CD4-positive, alpha-beta T cell (primary cell): ENCODE results near the gene CD300LF. TPM values are rescaled to one million over a fixed set of nuclear protein-coding genes. Genes with fewer than 3 reads are reported as not detected.

ENCODE experiments used
- ATAC-seq: fragments of 200-7000 bp; cut with Tn5 transposase; one replicate; pipeline ENCODE4 v1.10.0; 2022; ENCODE audit warnings: mild to moderate bottlenecking; ENCODE audit not compliant: poor library complexity
- CTCF ChIA-PET: fragments of 350-600 bp; sonication (Branson Sonifier 250); formaldehyde crosslinking; loops from one replicate; lab custom pipeline; 2021; ENCODE audit warnings: antibody characterized with exemption, inconsistent platforms; lab: Charles Lee
- POLR2A ChIA-PET: fragments of 350-600 bp; sonication (Branson Sonifier 250); formaldehyde crosslinking; loops from one replicate; lab custom pipeline; 2021; ENCODE audit warnings: antibody characterized with exemption, inconsistent platforms; lab: Charles Lee
- DNase-seq, 14 experiments: peaks; one replicate each; pipeline ENCODE4 v3.0.0-alpha.2; 2013 to 2020; ENCODE audit warnings: mixed read lengths in 2 of 14
- H3K27ac ChIP-seq, 2 donors: one replicate each; pipeline versions ENCODE4 v1.5.1 to v1.7.0; 2013; ENCODE audit warnings: low read length in 2 of 2, low read depth in 1 of 2, mild to moderate bottlenecking in 1 of 2
- H3K27me3 ChIP-seq, 2 experiments: 1 replicate in 1 of 2; 2 replicates in 1 of 2; pipeline versions ENCODE4 v1.6.1 to v1.7.0; 2013; ENCODE audit warnings: low read length in 2 of 2, control low read depth in 1 of 2, mild to moderate bottlenecking in 1 of 2, moderate library complexity in 1 of 2; ENCODE audit not compliant: insufficient read depth in 2 of 2, control insufficient read depth in 1 of 2
- H3K36me3 ChIP-seq: one replicate; pipeline ENCODE4 v1.6.1; 2013; ENCODE audit warnings: low read length, control low read depth; ENCODE audit not compliant: insufficient read depth
- H3K4me1 ChIP-seq: one replicate; pipeline ENCODE4 v1.6.1; 2013; ENCODE audit warnings: low read length, control low read depth; ENCODE audit not compliant: insufficient read depth
- H3K4me3 ChIP-seq: one replicate; pipeline ENCODE4 v1.5.1; 2013; ENCODE audit warnings: mild to moderate bottlenecking, low read length, moderate library complexity
- H3K9me3 ChIP-seq, 2 experiments: 1 replicate in 1 of 2; 2 replicates in 1 of 2; pipeline versions ENCODE4 v1.6.1 to v1.7.0; 2013; ENCODE audit warnings: low read length in 2 of 2, mild to moderate bottlenecking in 2 of 2, control low read depth in 1 of 2, moderate library complexity in 1 of 2; ENCODE audit not compliant: control insufficient read depth in 1 of 2, insufficient read depth in 1 of 2
- H3K27ac Mint-ChIP-seq: one replicate; pipeline ENCODE4 v1.8.0; 2020; ENCODE audit warnings: mixed read lengths
- H3K27me3 Mint-ChIP-seq: one replicate; pipeline ENCODE4 v1.8.0; 2021; ENCODE audit warnings: mixed read lengths
- H3K36me3 Mint-ChIP-seq: one replicate; pipeline ENCODE4 v1.8.0; 2021; ENCODE audit warnings: low read depth, mixed read lengths
- H3K4me1 Mint-ChIP-seq: one replicate; pipeline ENCODE4 v1.8.0; 2021; ENCODE audit warnings: low read depth, mixed read lengths
- H3K4me3 Mint-ChIP-seq: one replicate; pipeline ENCODE4 v1.8.0; 2020; ENCODE audit warnings: mild to moderate bottlenecking, mixed read lengths
- H3K9me3 Mint-ChIP-seq: one replicate; pipeline ENCODE4 v1.8.0; 2020; ENCODE audit warnings: mixed read lengths
- intact Hi-C, 2 experiments: fragments of 100-400 bp; cut with DNase I in 1 of 2; cut with micrococcal nuclease in 1 of 2; formaldehyde crosslinking; loops; one replicate each; pipeline versions ENCODE4 v1.15.1 to v1.9.0; 2023 to 2025; cut with DNase I, micrococcal nuclease
- total RNA-seq, 174 experiments: library from RNA in 2 of 174; stranded (reverse) in 2 of 174; gene quantifications; one replicate each; pipeline ENCODE4 v1.2.3 and lab custom pipeline; 2021 to 2026
- TF ChIP-seq, protein P1 (sequence below): fragments of 200-600 bp; IDR thresholded peaks from one replicate; pipeline ENCODE4 v1.8.0; 2022; ENCODE audit warnings: antibody characterized with exemption, mild to moderate bottlenecking

The CD300LF gene
- total RNA-seq, 2 experiments from 2014 or later = 0.39 to 1.0 TPM

DNA sequence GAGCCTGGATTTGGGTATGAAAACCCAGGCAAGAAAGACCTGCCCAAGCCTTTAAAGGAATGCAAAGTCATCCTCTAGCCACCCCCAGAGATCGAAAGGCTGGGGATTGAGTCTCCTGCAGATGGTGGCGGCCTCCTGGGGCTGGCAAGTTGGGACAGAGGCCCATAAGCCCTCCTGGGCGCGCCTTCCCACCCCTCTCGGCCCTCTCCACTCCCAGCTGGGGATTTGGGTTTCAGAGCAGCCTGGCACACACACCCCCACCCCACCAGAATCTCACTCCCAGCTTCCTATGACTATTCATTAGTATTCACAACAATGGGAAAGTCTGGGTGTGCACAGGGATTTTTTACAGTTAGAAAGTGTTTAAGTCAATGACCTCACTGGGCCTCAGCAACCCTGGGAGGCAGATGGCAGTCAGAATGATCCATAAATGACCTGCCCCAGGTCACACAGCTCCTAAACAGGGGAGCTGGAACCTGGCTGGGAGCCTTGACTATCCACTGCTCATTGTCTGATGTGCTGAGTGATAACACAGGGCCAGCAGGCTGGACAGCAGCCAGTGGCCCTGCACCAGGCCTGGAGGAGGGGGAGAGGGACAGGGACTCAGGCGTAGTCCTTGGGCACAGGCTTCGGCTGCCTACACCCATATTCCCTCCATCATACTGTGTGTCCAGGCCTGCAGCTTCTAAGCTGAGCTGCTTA is 47.8 kb upstream of the CD300LF start:
- TF ChIP-seq, protein P1, sequence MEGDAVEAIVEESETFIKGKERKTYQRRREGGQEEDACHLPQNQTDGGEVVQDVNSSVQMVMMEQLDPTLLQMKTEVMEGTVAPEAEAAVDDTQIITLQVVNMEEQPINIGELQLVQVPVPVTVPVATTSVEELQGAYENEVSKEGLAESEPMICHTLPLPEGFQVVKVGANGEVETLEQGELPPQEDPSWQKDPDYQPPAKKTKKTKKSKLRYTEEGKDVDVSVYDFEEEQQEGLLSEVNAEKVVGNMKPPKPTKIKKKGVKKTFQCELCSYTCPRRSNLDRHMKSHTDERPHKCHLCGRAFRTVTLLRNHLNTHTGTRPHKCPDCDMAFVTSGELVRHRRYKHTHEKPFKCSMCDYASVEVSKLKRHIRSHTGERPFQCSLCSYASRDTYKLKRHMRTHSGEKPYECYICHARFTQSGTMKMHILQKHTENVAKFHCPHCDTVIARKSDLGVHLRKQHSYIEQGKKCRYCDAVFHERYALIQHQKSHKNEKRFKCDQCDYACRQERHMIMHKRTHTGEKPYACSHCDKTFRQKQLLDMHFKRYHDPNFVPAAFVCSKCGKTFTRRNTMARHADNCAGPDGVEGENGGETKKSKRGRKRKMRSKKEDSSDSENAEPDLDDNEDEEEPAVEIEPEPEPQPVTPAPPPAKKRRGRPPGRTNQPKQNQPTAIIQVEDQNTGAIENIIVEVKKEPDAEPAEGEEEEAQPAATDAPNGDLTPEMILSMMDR = no peak
- Histone ChIP-seq H3K9me3 (no peaks in the 10 kb centered on the region), H3K4me1 (peaks cover 88% of the 10 kb centered on the region), H3K36me3 (peaks cover 59% of the 10 kb centered on the region), H3K27me3 (no peaks in the 10 kb centered on the region), H3K4me3 (peak overlapping the region; percentile 35), H3K27ac (peak overlapping the region; percentile 38 to 61)
- peak overlapping the region; percentile 30 for H3K4me3 Mint-ChIP-seq
- no peak for DNase-seq
- peaks cover 32% of the 10 kb centered on the region for H3K36me3 Mint-ChIP-seq
- intact Hi-C loops = no loop called here
- H3K4me1 Mint-ChIP-seq = peaks cover 58% of the 10 kb centered on the region
- ATAC-seq = no peak
- H3K9me3 Mint-ChIP-seq = no peaks in the 10 kb centered on the region
- H3K27me3 Mint-ChIP-seq = no peaks in the 10 kb centered on the region
- CTCF ChIA-PET = interaction anchor here (1.0 to 2.1 kb wide), 5 partner anchors 9 to 103 kb away, joined by 3 to 23 read pairs (median 7); partner anchors contain the start of gene NHERF1
- POLR2A ChIA-PET = interaction anchor here (1.2 to 6.1 kb wide), 8 partner anchors 9 to 112 kb away, joined by 4 to 90 read pairs (median 12); partner anchors contain the start of genes FDXR, NAT9, NHERF1 and RAB37
- peak overlapping the region; percentile 91 for H3K27ac Mint-ChIP-seq

- DNase-seq = no peak
- no peak for ATAC-seq
- Histone ChIP-seq H3K9me3 (no peaks in the 10 kb centered on the region), H3K27me3 (no peaks in the 10 kb centered on the region), H3K4me3 (peak overlapping the region; percentile 35), H3K4me1 (peaks cover 94% of the 10 kb centered on the region), H3K27ac (peak overlapping the region; percentile 31 to 61), H3K36me3 (peaks cover 60% of the 10 kb centered on the region)
- TF ChIP-seq, protein P1 = no peak
- intact Hi-C loops = no loop called here
- Mint-ChIP-seq H3K9me3 (no peaks in the 10 kb centered on the region), H3K27ac (peak overlapping the region; percentile 91), H3K27me3 (no peaks in the 10 kb centered on the region), H3K36me3 (peaks cover 34% of the 10 kb centered on the region), H3K4me1 (peaks cover 64% of the 10 kb centered on the region), H3K4me3 (peak overlapping the region; percentile 88)
- ChIA-PET CTCF (interaction anchor here (0.7 to 3.4 kb wide), 7 partner anchors 9 to 103 kb away, joined by 3 to 23 read pairs (median 9); partner anchors contain the start of gene RAB37), POLR2A (interaction anchor here (1.2 to 6.1 kb wide), 11 partner anchors 8 to 113 kb away, joined by 3 to 90 read pairs (median 5); partner anchors contain the start of genes FDXR, NAT9, NHERF1 and RAB37)
These were observed 47.2 kb upstream of the CD300LF start for GRCh38 chr17:74759941-74760340.

DNA sequence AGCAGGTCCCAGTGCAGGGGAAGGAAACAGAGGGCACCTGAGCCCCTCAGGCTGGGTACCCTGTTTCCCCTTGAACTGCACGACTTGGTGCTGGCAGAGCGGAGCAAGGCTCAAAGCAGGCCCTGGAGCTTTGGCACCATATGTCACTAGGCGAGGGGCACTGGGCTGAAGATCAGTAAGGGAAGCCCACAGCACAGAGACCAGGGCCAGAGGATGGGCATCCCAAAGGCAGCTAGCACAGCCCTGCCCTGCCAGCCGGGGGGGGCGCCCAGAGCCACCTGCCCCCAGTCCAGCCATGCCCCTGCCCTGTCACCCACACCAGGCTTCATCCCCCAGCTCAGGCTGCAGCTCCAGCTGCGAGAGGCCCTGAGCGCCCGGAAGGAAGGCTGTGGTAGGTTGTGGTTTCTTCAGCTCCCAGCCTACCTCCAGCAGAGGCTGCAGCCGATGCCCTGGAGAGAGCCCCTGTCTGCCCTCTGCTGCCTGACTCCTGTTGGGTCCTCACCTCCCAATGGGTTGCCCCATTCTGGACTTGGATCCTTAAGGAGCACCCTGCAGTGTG is 46.6 kb upstream of the CD300LF start:
- peaks cover 70% of the 10 kb centered on the region for H3K4me1 Mint-ChIP-seq
- H3K27me3 Mint-ChIP-seq = no peaks in the 10 kb centered on the region
- peak overlapping the region; percentile 61 to 63 for H3K27ac ChIP-seq
- no peaks in the 10 kb centered on the region for H3K9me3 Mint-ChIP-seq
- H3K4me1 ChIP-seq = peaks cover 100% of the 10 kb centered on the region
- DNase-seq = peak; percentile 37 to 83 (median 52)
- ChIA-PET POLR2A (interaction anchor here (1.2 to 6.1 kb wide), 12 partner anchors 8 to 114 kb away, joined by 3 to 90 read pairs (median 6); partner anchors contain the start of genes FDXR, NAT9, NHERF1 and RAB37), CTCF (interaction anchor here (0.7 to 3.4 kb wide), 7 partner anchors 8 to 103 kb away, joined by 3 to 23 read pairs (median 9); partner anchors contain the start of gene RAB37)
- peak overlapping the region; percentile 35 for H3K4me3 ChIP-seq
- peaks cover 32% of the 10 kb centered on the region for H3K36me3 Mint-ChIP-seq
- intact Hi-C loops = no loop called here
- TF ChIP-seq, protein P1 = peak; percentile 38
- no peaks in the 10 kb centered on the region for H3K9me3 ChIP-seq
- peak overlapping the region; percentile 88 for H3K4me3 Mint-ChIP-seq
- peaks cover 59% of the 10 kb centered on the region for H3K36me3 ChIP-seq
- H3K27ac Mint-ChIP-seq = peak overlapping the region; percentile 91
- no peaks in the 10 kb centered on the region for H3K27me3 ChIP-seq
- ATAC-seq = peak; percentile 82
